GM18867 (cell line): ENCODE measurements around the gene ZNF416.
A peak's percentile ranks its signal among the peaks of the same experiment; 100 is the strongest.

Experiments
- ATAC-seq: cut with Tn5 transposase; IDR thresholded peaks from one replicate; pipeline ENCODE4 v1.9.1; 2021; ENCODE audit warnings: mild to moderate bottlenecking, moderate library complexity; ENCODE audit not compliant: unreplicated experiment

ZNF416 gene

GRCh38 chr19:57559404-57560025 lies 19.2 kb downstream of the ZNF416 start, which contains the start of gene ZNF550:
ZNF550 (minus strand) TSS chr19:57559863; CDS start chr19:57559682, 181 bp downstream.
- peak; percentile 95 for ATAC-seq

DNA sequence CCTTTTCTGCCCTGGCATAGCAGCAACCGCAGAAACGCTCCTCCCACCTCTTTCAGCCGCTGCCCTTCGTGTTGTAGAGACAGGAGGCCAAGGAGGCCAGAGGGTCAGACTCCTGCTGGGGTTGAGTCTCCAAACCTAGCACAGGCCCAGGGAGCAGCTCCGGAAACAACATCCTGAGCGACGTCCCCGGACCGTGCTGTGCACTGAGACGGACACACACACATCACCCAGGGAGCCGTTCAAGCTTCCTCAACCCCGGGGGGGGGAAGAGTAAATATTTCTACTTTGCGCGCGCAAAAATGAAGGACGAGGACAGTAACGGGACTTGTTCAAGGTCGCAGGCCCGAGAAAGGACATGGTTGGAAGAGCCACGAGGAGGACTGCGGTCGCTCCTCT lies 19.7 kb downstream of the ZNF416 start:
- ATAC-seq, result no peak

DNA sequence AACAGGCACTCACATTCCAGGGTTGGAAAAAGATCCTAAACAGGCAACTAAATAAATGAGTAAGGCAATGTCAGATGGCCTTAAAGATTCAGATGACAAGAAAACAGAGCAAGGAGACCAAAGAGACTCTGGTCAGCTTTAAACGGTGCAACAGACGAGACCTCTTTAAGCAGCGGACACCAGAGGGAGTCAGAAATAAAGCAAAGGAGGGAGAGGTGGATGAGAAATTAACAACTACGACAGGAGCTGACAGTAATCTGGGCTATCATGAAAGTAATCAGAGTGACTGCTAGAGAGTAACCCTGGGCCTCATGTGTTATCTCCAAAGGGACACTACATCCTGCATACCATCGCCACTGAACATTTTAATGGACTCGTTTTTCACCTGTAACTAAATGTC lies 20.2 kb downstream of the ZNF416 start:
- no peak for ATAC-seq

DNA sequence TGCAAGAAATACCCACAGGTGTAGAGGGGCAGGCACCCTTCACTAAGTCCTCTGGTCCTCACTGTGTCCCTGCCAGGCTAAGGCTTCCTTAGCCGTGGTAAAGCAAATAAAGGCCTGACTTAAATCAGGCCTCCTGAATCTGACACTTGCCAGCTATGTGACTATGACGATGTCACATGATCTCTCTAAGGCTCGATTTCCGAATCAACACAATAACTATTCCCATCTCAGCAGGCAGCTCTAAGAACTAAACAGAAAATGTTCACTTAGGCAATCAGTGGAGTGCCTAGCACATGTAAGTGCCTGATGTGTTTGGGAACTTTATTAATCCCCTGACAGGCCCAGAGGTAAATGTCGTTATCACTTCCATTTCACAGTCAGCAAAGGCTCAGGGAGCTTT lies 21.1 kb downstream of the ZNF416 start:
- no peak for ATAC-seq

DNA sequence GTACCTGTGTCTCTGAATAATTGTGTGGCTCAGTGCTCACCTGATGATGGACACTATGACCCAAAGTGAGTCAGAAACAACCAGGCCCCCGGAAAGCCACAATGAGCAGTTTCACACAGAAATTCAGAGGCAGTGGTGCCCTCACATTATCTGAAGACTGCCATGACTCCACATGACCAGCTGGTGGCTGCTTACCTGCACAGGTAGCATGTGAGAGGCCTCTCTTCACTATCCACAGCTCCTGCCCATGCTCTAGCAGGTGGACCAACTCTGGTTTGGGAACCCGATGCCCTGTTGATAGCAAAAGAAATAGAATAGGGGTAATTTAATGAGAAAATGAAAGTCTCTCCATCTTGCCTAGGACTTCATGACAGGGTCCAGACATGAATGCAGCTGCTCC lies 26.3 kb downstream of the ZNF416 start:
- ATAC-seq, result no peak

GRCh38 chr19:57546513-57546912 lies 32.2 kb downstream of the ZNF416 start:
- no peak for ATAC-seq

DNA sequence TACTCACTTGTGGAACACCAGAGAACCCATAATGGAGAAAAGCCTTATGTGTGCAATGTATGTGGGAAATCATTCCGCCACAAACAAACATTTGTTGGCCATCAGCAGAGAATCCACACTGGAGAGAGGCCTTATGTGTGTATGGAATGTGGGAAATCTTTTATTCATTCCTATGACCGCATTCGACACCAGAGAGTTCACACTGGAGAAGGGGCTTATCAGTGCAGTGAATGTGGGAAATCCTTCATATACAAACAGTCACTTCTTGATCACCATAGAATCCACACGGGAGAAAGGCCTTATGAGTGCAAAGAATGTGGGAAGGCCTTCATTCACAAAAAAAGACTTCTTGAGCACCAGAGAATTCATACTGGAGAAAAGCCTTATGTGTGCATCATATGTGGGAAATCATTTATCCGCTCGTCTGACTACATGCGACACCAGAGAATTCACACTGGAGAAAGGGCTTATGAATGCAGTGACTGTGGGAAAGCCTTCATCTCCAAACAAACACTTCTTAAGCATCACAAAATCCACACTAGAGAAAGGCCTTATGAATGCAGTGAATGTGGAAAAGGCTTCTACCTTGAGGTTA lies 40.7 kb downstream of the ZNF416 start:
- ATAC-seq, result no peak

GRCh38 chr19:57527136-57527881 lies 51.4 kb downstream of the ZNF416 start, which contains the start of gene ZNF549:
ZNF549 (plus strand) TSS chr19:57527356; CDS start chr19:57527574, 218 bp downstream.
- peak; percentile 98 for ATAC-seq
